ENCODE data around the gene C4orf50.

C4orf50 gene
- 0 to 7.4 (median 0) reads per million in 17 experiments for total RNA-seq

- DNase-seq: no peak
Observed at GRCh38 chr4:6018331-6018730, at the start of gene C4orf50. C4orf50 (minus strand) TSS chr4:6018431.

- no peak for DNase-seq
Observed at GRCh38 chr4:6065934-6066590, 47.8 kb upstream of the C4orf50 start.

GRCh38 chr4:6065166-6065565, 46.9 kb upstream of the C4orf50 start:
- DNase-seq: no peak

- DNase-seq: no peak
Observed at GRCh38 chr4:6064383-6064782, 46.2 kb upstream of the C4orf50 start.

GRCh38 chr4:6063684-6064083, 45.5 kb upstream of the C4orf50 start:
- no peak for DNase-seq

GRCh38 chr4:6062133-6062532, 43.9 kb upstream of the C4orf50 start:
- DNase-seq: no peak

- DNase-seq: no peak
Observed at GRCh38 chr4:6059375-6059805, 41.2 kb upstream of the C4orf50 start.

- peak in 1 of 4 experiments; percentile 3 for DNase-seq
Observed at GRCh38 chr4:6058531-6059374, 40.5 kb upstream of the C4orf50 start.

GRCh38 chr4:6056976-6057766, 38.9 kb upstream of the C4orf50 start:
- no peak for DNase-seq

GRCh38 chr4:6055436-6055835, 37.2 kb upstream of the C4orf50 start:
- DNase-seq: no peak

- no peak for DNase-seq
Observed at GRCh38 chr4:6055030-6055429, 36.8 kb upstream of the C4orf50 start.

GRCh38 chr4:6054162-6054922, 36.1 kb upstream of the C4orf50 start:
- DNase-seq: no peak

GRCh38 chr4:6052679-6053078, 34.4 kb upstream of the C4orf50 start:
- DNase-seq: no peak

GRCh38 chr4:6050551-6050950, 32.3 kb upstream of the C4orf50 start:
- no peak for DNase-seq

GRCh38 chr4:6049985-6050384, 31.8 kb upstream of the C4orf50 start:
- no peak for DNase-seq

- DNase-seq: no peak
Observed at GRCh38 chr4:6049278-6049677, 31.0 kb upstream of the C4orf50 start.

GRCh38 chr4:6048537-6048936, 30.3 kb upstream of the C4orf50 start:
- DNase-seq: no peak

GRCh38 chr4:6047130-6047673, 29.0 kb upstream of the C4orf50 start:
- no peak for DNase-seq

GRCh38 chr4:6046526-6047129, 28.4 kb upstream of the C4orf50 start:
- DNase-seq: no peak

- DNase-seq: no peak
Observed at GRCh38 chr4:6044805-6045204, 26.6 kb upstream of the C4orf50 start.

- DNase-seq: no peak
Observed at GRCh38 chr4:6044276-6044675, 26.0 kb upstream of the C4orf50 start.

- DNase-seq: no peak
Observed at GRCh38 chr4:6043843-6044242, 25.6 kb upstream of the C4orf50 start.
